Spinal cord (tissue), 10 donors: ENCODE results near the gene UBTD1. TPM values are rescaled to one million over a fixed set of nuclear protein-coding genes. Genes with fewer than 3 reads are reported as not detected.

ENCODE experiments used
- DNase-seq, 6 donors: peaks; one replicate each; pipeline versions ENCODE4 v3.0.0 to v3.0.0-alpha.2; 2013 to 2015; ENCODE audit warnings: low spot score in 6 of 6, low read depth in 4 of 6
- H3K27ac ChIP-seq: one replicate; pipeline ENCODE4 v1.5.1; 2013; ENCODE audit warnings: low read depth, low read length, control low read depth
- H3K27me3 ChIP-seq: one replicate; pipeline ENCODE4 v1.6.1; 2013; ENCODE audit warnings: low read length; ENCODE audit not compliant: control insufficient read depth, insufficient read depth
- H3K36me3 ChIP-seq: one replicate; pipeline ENCODE4 v1.6.1; 2013; ENCODE audit warnings: low read length; ENCODE audit not compliant: control insufficient read depth, insufficient read depth
- H3K4me1 ChIP-seq: one replicate; pipeline ENCODE4 v1.6.1; 2013; ENCODE audit warnings: low read length; ENCODE audit not compliant: control insufficient read depth, insufficient read depth
- H3K4me3 ChIP-seq: one replicate; pipeline ENCODE4 v1.5.1; 2013; ENCODE audit warnings: low read depth, low read length, control low read depth
- H3K9me3 ChIP-seq: one replicate; pipeline ENCODE4 v1.6.1; 2013; ENCODE audit warnings: low read length; ENCODE audit not compliant: control insufficient read depth, insufficient read depth
- WGBS: methylation state at CpG from one replicate; pipeline ENCODE4 v1.1.5; 2013; ENCODE audit warnings: missing lambda C conversion rate; ENCODE audit not compliant: insufficient coverage; 5-methylcytosine and 5-hydroxymethylcytosine counted together
- polyA plus RNA-seq, 2 donors: library from polyadenylated mRNA; unstranded; fragments of 120-200 nt; gene quantifications; one replicate each; pipeline ENCODE4 v1.2.1, GENCODE V29; 2013; ENCODE audit not compliant: insufficient read length in 2 of 2
- total RNA-seq, 2 donors: library from RNA; depleted of rRNA in 1 of 2; stranded (reverse); fragments of 120-200 nt in 1 of 2; fragments of >200 nt in 1 of 2; gene quantifications; one replicate each; pipeline versions ENCODE4 v1.2.3 to v1.2.4, GENCODE V29; 2013 to 2014
- donor health status: healthy.

The UBTD1 gene
- total and polyA plus RNA-seq, 4 donors = 4.6 to 16.4 (median 13.3) TPM

DNA sequence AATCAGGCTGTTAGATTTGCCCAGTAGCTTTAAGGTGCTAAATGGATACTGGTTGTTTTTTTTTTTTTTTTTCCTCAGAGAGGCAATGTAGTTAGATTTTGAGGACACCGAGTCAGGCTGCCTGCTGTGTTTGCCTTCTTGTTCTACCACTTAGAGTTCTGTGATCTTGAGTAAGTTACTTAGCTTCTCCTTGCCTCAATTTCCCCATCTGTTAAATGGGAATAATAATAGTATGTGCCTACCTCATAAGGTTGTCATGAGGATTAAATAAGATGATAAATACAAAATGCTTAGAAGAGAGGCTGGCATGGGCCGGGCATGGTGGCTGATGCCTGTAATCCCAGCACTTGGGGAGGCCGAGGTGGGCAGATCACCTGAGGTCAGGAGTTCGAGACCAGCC is 120.0 kb downstream of the UBTD1 start:
- no peaks in the 10 kb centered on the region for H3K27me3 ChIP-seq
- no peak overlapping the region for H3K4me3 ChIP-seq
- WGBS = 100% methylated on average over 2 of the region's 4 CpGs
- H3K4me1 ChIP-seq = no peaks in the 10 kb centered on the region
- H3K9me3 ChIP-seq = no peaks in the 10 kb centered on the region
- peaks cover 18% of the 10 kb centered on the region for H3K36me3 ChIP-seq
- no peak for DNase-seq
- H3K27ac ChIP-seq = no peak overlapping the region

Other genes with a start within 250 kb of the UBTD1 start
- 10 to 100 TPM; 17.4 to 35.5 TPM for gene ARHGAP19, start 206.3 kb upstream of the UBTD1 start, total RNA-seq
- 10 to 100 TPM; 11.6 to 16.4 TPM for gene ARHGAP19, start 206.3 kb upstream of the UBTD1 start, polyA plus RNA-seq
- 1 to 10 TPM; 2.6 to 3.0 TPM for gene FRAT1, start 179.7 kb upstream of the UBTD1 start, total RNA-seq
- gene FRAT1, start 179.7 kb upstream of the UBTD1 start, polyA plus RNA-seq = 1 to 10 TPM; 7.3 to 8.1 TPM
- 10 to 100 TPM in 1 of 2 donors, 1 to 10 TPM in 1; 8.1 to 10.5 TPM for gene FRAT2, start 164.2 kb upstream of the UBTD1 start, total RNA-seq
- 10 to 100 TPM; 11.2 to 11.6 TPM for gene FRAT2, start 164.2 kb upstream of the UBTD1 start, polyA plus RNA-seq
- gene RRP12, start 97.6 kb upstream of the UBTD1 start, total RNA-seq = 10 to 100 TPM in 1 of 2 donors, 1 to 10 TPM in 1; 9.7 to 18.0 TPM
- 10 to 100 TPM; 20.9 to 28.3 TPM for gene RRP12, start 97.6 kb upstream of the UBTD1 start, polyA plus RNA-seq
- 100 to 1,000 TPM; 217 to 302 TPM for gene PGAM1, start 72.7 kb upstream of the UBTD1 start, total RNA-seq
- 100 to 1,000 TPM; 381 to 404 TPM for gene PGAM1, start 72.7 kb upstream of the UBTD1 start, polyA plus RNA-seq
- gene EXOSC1, start 52.9 kb upstream of the UBTD1 start, total RNA-seq = 10 to 100 TPM; 28.8 to 47.9 TPM
- 10 to 100 TPM; 29.9 to 37.9 TPM for gene EXOSC1, start 52.9 kb upstream of the UBTD1 start, polyA plus RNA-seq
- gene ZDHHC16, start 52.7 kb upstream of the UBTD1 start, total RNA-seq = 10 to 100 TPM; 18.1 to 44.5 TPM
- gene ZDHHC16, start 52.7 kb upstream of the UBTD1 start, polyA plus RNA-seq = 10 to 100 TPM; 46.8 to 52.9 TPM
- 10 to 100 TPM; 63.6 to 68.9 TPM for gene MMS19, start 502 bp upstream of the UBTD1 start, total RNA-seq
- gene MMS19, start 502 bp upstream of the UBTD1 start, polyA plus RNA-seq = 10 to 100 TPM; 68.9 to 84.3 TPM
- under 1 TPM; 0.44 to 0.89 TPM for gene ANKRD2, start 73.9 kb downstream of the UBTD1 start, total RNA-seq
- 1 to 10 TPM in 1 of 2 donors, under 1 TPM in 1; 0.71 to 1.4 TPM for gene ANKRD2, start 73.9 kb downstream of the UBTD1 start, polyA plus RNA-seq
- gene HOGA1, start 85.5 kb downstream of the UBTD1 start, total RNA-seq = 1 to 10 TPM; 3.1 to 4.0 TPM
- 1 to 10 TPM; 2.6 to 4.0 TPM for gene HOGA1, start 85.5 kb downstream of the UBTD1 start, polyA plus RNA-seq
- under 1 TPM in 1 of 2 donors, not detected in 1; 0.50 TPM for gene C10orf62, start 90.8 kb downstream of the UBTD1 start, total RNA-seq
- gene C10orf62, start 90.8 kb downstream of the UBTD1 start, polyA plus RNA-seq = under 1 TPM in 1 of 2 donors, not detected in 1; 0.26 TPM
- 10 to 100 TPM; 19.2 to 27.8 TPM for gene MORN4, start 134.6 kb downstream of the UBTD1 start, total RNA-seq
- gene MORN4, start 134.6 kb downstream of the UBTD1 start, polyA plus RNA-seq = 10 to 100 TPM; 44.0 to 45.7 TPM
- gene PI4K2A, start 141.7 kb downstream of the UBTD1 start, total RNA-seq = 10 to 100 TPM; 17.1 to 17.7 TPM
- gene PI4K2A, start 141.7 kb downstream of the UBTD1 start, polyA plus RNA-seq = 10 to 100 TPM; 20.4 to 21.2 TPM
- 10 to 100 TPM; 11.6 to 18.7 TPM for gene AVPI1, start 188.3 kb downstream of the UBTD1 start, total RNA-seq
- 10 to 100 TPM in 1 of 2 donors, 1 to 10 TPM in 1; 8.2 to 15.2 TPM for gene AVPI1, start 188.3 kb downstream of the UBTD1 start, polyA plus RNA-seq
- gene MARVELD1, start 214.8 kb downstream of the UBTD1 start, total RNA-seq = 10 to 100 TPM; 11.7 to 31.5 TPM
- 10 to 100 TPM; 14.3 to 25.6 TPM for gene MARVELD1, start 214.8 kb downstream of the UBTD1 start, polyA plus RNA-seq
- 10 to 100 TPM; 28.9 to 33.5 TPM for gene ZFYVE27, start 238.2 kb downstream of the UBTD1 start, total RNA-seq
- 10 to 100 TPM; 42.7 to 56.0 TPM for gene ZFYVE27, start 238.2 kb downstream of the UBTD1 start, polyA plus RNA-seq